WERI-Rb-1 (cell line): ENCODE data around the gene PRDX2.
"Not testable (repeated sequence)": the region's sequence is repeated elsewhere in the genome, so short reads cannot be mapped to it uniquely, and the experiment has no call there.

Experiments used
- DNase-seq: peaks from one replicate; pipeline ENCODE4 v3.0.0-alpha.2; 2020
- H3K27ac ChIP-seq: fragments of 250-450 bp; sonication (Bioruptor Pico); 2 replicates; pipeline ENCODE4 v1.5.1; 2020; ENCODE audit warnings: mild to moderate bottlenecking, moderate library complexity
- H3K27me3 ChIP-seq: fragments of 250-450 bp; sonication (Bioruptor Pico); 2 replicates; pipeline ENCODE4 v1.5.1; 2021; ENCODE audit warnings: mild to moderate bottlenecking, low read depth, moderate library complexity; ENCODE audit not compliant: insufficient read depth, severe bottlenecking
- H3K36me3 ChIP-seq: fragments of 250-450 bp; sonication (Bioruptor Pico); 2 replicates; pipeline ENCODE4 v1.5.1; 2020; ENCODE audit warnings: mild to moderate bottlenecking, moderate library complexity
- H3K4me3 ChIP-seq: 2 replicates; pipeline ENCODE4 v1.5.1; 2011; ENCODE audit warnings: low read depth, mild to moderate bottlenecking, control low read depth, low read length
- H3K9me3 ChIP-seq: fragments of 250-450 bp; sonication (Bioruptor Pico); 2 replicates; pipeline ENCODE4 v1.5.1; 2021; ENCODE audit warnings: mild to moderate bottlenecking, moderate library complexity; ENCODE audit not compliant: severe bottlenecking
- TF ChIP-seq, protein P1 (sequence below): IDR thresholded peaks from 2 replicates; pipeline ENCODE4 v1.5.1; 2011; ENCODE audit warnings: low read depth, mild to moderate bottlenecking, control low read depth, inconsistent platforms, low read length

PRDX2 gene

DNA sequence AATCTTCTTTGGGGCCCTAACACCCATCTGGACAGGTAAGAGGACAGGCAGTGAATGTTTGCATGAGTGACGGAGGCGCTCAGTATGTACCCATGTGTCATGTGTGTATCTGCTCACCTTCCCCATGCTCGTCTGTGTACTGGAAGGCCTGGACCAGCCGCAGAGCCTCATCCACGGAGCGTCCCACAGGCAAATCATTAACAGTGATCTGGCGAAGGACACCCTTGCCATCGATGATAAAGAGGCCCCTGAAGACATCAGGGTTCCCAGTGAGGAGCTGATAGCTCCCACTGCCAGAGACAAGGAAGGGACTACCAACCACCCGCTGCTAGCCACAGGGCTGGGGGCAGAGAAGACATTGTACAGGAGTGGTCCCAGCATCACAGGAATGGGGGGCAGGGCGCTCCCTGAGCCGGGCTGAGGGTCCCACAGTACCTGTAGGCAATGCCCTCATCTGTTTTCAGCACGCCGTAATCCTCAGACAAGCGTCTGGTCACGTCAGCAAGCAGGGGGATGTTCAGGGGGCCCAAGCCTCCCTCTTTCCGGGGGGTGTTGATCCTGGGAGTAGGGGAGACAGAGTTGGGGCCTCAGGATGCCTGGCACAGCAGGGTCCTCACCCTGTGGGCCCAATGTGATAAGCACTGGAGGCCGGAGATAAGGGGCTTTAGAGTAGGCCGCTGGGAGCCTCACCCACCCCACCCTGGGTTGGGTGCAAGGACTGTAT is 1.7 kb downstream of the PRDX2 start:
- H3K27ac ChIP-seq: no peak overlapping the region
- H3K27me3 ChIP-seq: no peaks in the 10 kb centered on the region
- TF ChIP-seq, protein P1, sequence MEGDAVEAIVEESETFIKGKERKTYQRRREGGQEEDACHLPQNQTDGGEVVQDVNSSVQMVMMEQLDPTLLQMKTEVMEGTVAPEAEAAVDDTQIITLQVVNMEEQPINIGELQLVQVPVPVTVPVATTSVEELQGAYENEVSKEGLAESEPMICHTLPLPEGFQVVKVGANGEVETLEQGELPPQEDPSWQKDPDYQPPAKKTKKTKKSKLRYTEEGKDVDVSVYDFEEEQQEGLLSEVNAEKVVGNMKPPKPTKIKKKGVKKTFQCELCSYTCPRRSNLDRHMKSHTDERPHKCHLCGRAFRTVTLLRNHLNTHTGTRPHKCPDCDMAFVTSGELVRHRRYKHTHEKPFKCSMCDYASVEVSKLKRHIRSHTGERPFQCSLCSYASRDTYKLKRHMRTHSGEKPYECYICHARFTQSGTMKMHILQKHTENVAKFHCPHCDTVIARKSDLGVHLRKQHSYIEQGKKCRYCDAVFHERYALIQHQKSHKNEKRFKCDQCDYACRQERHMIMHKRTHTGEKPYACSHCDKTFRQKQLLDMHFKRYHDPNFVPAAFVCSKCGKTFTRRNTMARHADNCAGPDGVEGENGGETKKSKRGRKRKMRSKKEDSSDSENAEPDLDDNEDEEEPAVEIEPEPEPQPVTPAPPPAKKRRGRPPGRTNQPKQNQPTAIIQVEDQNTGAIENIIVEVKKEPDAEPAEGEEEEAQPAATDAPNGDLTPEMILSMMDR: no peak
- H3K36me3 ChIP-seq: peaks cover 42% of the 10 kb centered on the region
- no peak overlapping the region for H3K4me3 ChIP-seq
- no peak for DNase-seq
- no peaks in the 10 kb centered on the region for H3K9me3 ChIP-seq

DNA sequence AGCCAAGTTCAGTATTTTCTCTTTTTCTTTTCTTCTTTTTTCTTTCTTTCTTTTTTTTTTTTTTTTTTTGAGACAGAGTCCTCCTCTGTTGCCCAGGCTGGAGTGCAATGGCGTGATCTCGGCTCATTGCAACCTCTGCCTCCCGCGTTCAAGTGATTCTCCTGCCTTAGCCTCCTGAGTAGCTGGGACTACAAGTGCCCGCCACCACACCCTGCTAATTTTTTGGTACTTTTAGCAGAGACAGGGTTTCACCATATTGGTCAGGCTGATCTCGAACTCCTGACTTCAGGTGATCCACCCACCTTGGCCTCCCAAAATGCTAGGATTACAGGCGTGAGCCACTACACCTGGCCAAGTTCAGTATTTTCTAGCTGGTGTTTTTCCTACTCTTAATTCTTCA is 4.0 kb downstream of the PRDX2 start:
- not testable (repeated sequence) for H3K27ac ChIP-seq, H3K4me3 ChIP-seq

DNA sequence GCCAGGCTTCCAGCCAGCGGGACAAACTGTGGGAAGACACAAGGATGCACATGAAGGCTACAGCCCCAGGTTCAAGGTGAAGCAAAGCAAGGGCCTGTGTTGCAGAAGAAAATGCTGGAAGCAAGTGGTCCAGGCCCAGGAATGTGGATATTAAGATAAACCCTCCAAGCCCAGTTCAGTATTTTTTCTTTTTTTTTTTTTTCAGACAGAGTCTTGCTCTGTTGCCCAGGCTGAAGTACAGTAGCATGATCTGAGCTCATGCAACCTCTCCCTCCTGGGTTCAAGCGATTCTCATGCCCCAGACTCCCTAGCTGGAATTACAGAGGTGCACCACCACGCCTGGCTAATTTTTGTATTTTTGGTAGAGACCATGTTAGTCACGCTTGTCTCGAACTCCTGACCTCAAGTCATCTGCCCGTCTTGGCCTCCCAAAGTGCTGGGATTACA is 4.4 kb downstream of the PRDX2 start:
- TF ChIP-seq, protein P1: no peak
- Histone ChIP-seq H3K4me3 (no peak overlapping the region), H3K9me3 (no peaks in the 10 kb centered on the region), H3K36me3 (peaks cover 42% of the 10 kb centered on the region), H3K27me3 (no peaks in the 10 kb centered on the region), H3K27ac (no peak overlapping the region)
- DNase-seq: no peak

More for the DNA sequence above, 4.0 kb downstream of the PRDX2 start:
- H3K27me3 ChIP-seq, H3K9me3 ChIP-seq, DNase-seq: not testable (repeated sequence)
- peaks cover 42% of the 10 kb centered on the region for H3K36me3 ChIP-seq

DNA sequence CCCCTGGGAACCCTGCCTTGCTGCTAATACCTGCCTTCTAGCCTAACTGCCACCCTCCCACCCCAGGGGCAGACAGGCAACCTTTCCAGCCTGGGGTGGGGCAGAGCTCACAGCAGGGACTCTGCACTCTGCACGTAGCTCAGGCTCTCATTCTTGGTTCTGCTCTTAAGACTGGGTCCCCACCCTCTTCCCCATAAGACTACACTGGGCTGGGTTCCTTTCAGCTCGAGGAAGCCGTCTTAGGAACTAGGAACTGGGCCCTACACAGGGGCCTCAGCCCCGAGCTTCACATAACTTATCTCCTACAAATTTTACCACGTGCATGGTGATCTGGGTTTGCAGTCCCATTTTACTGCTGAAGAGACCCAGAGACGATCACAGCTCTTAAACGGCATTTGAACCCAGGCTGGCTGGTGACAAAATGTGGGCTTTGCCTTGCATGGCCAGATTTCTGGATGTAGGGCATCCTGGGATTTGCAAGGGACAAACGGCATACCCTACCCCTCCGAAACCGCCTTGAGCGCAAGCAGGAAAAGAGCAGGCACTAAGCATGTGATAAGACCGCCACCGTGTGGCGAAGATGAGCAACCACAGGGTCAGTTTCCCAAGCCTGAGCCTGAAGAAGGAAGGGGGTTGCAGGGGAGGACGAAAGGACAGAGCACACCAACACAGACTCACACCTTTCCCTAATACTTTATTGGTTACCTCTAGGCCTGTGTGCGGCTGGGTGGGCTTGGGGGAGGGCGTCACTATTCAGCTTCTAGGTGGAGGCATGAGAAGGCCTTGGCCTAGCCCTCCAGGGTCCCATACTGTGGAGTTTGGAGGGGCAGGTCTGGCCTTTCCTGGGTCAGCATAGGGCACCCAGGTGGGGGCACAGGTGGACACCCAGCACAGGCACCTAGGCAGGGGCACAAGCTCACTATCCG is 5.2 kb downstream of the PRDX2 start:
- Histone ChIP-seq H3K4me3 (no peak overlapping the region), H3K9me3 (no peaks in the 10 kb centered on the region), H3K27me3 (no peaks in the 10 kb centered on the region), H3K27ac (peak overlapping the region; percentile 45), H3K36me3 (peaks cover 41% of the 10 kb centered on the region)
- peak; percentile 83 for DNase-seq
- TF ChIP-seq, protein P1: peak; percentile 95

DNA sequence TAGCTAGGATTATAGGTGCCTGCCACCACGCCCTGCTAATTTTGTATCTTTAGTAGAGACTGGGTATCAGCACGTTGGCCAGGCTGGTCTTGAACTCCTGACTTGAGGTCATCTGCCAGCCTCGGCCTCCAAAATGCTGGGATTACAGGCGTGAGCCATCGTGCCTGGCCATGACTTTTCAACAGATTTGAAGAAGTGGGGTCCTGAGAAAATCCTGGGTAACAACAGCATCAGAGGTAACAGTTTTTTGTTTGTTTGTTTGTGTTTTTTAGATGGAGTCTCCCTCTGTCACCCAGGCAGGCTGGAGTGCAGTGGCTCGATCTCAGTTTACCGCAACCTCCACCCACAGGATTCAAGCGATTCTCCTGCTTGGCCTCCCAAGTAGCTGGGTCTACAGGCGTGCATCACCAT is 6.6 kb downstream of the PRDX2 start:
- H3K27me3 ChIP-seq: no peaks in the 10 kb centered on the region
- TF ChIP-seq, protein P1: no peak
- no peak overlapping the region for H3K27ac ChIP-seq
- H3K4me3 ChIP-seq: no peak overlapping the region
- DNase-seq: no peak
- H3K9me3 ChIP-seq: no peaks in the 10 kb centered on the region
- peaks cover 26% of the 10 kb centered on the region for H3K36me3 ChIP-seq
